GM18517 (cell line): ENCODE measurements around the gene MAPRE3.

Source experiments
- ATAC-seq: cut with Tn5 transposase; IDR thresholded peaks from one replicate; pipeline ENCODE4 v1.9.1; 2021; ENCODE audit warnings: mild to moderate bottlenecking, moderate library complexity; ENCODE audit not compliant: unreplicated experiment

Gene MAPRE3

GRCh38 chr2:26948800-26949199 lies 21.6 kb upstream of the MAPRE3 start:
- ATAC-seq = no peak

- ATAC-seq = no peak
These were observed 20.2 kb upstream of the MAPRE3 start for GRCh38 chr2:26950246-26950645.

- ATAC-seq = no peak
These were observed 19.2 kb upstream of the MAPRE3 start for GRCh38 chr2:26951236-26951635.

GRCh38 chr2:26952374-26952773 lies 18.1 kb upstream of the MAPRE3 start:
- no peak for ATAC-seq

GRCh38 chr2:26954135-26954534 lies 16.3 kb upstream of the MAPRE3 start:
- ATAC-seq = no peak

GRCh38 chr2:26957041-26957440 lies 13.4 kb upstream of the MAPRE3 start:
- no peak for ATAC-seq

- ATAC-seq = no peak
These were observed 12.9 kb upstream of the MAPRE3 start for GRCh38 chr2:26957534-26957933.

- no peak for ATAC-seq
These were observed 11.1 kb upstream of the MAPRE3 start for GRCh38 chr2:26959331-26959730.

GRCh38 chr2:26964446-26965130 lies 5.8 kb upstream of the MAPRE3 start:
- no peak for ATAC-seq

- no peak for ATAC-seq
These were observed 2.4 kb upstream of the MAPRE3 start for GRCh38 chr2:26968001-26968400.

GRCh38 chr2:26969077-26969844 lies 1.2 kb upstream of the MAPRE3 start:
- ATAC-seq = no peak

GRCh38 chr2:26970928-26971627 lies 641 bp downstream of the MAPRE3 start:
- no peak for ATAC-seq

GRCh38 chr2:26971911-26972786 lies 1.7 kb downstream of the MAPRE3 start:
- no peak for ATAC-seq

GRCh38 chr2:26974352-26974751 lies 3.9 kb downstream of the MAPRE3 start:
- no peak for ATAC-seq

- no peak for ATAC-seq
These were observed 4.7 kb downstream of the MAPRE3 start for GRCh38 chr2:26975102-26975501.

- ATAC-seq = no peak
These were observed 5.2 kb downstream of the MAPRE3 start for GRCh38 chr2:26975656-26976055.

GRCh38 chr2:26976237-26976636 lies 5.8 kb downstream of the MAPRE3 start:
- ATAC-seq = no peak

GRCh38 chr2:26977012-26977411 lies 6.6 kb downstream of the MAPRE3 start:
- ATAC-seq = no peak

GRCh38 chr2:26978061-26978596 lies 7.7 kb downstream of the MAPRE3 start:
- no peak for ATAC-seq

GRCh38 chr2:26979741-26980140 lies 9.3 kb downstream of the MAPRE3 start:
- ATAC-seq = no peak

GRCh38 chr2:26980971-26981370 lies 10.5 kb downstream of the MAPRE3 start:
- ATAC-seq = no peak
